HG03095 (cell line): ENCODE data around the gene GMDS.

Source experiments
- ATAC-seq: cut with Tn5 transposase; IDR thresholded peaks from one replicate; pipeline ENCODE4 v1.9.1; 2021; ENCODE audit warnings: moderate library complexity; ENCODE audit not compliant: unreplicated experiment

The GMDS gene

GRCh38 chr6:1842334-1842733 lies 403.1 kb downstream of the GMDS start:
- ATAC-seq: no peak

- ATAC-seq: no peak
Observed at GRCh38 chr6:1841136-1841535, 404.3 kb downstream of the GMDS start.

GRCh38 chr6:1840491-1841121 lies 404.8 kb downstream of the GMDS start:
- no peak for ATAC-seq

GRCh38 chr6:1839361-1839760 lies 406.0 kb downstream of the GMDS start:
- ATAC-seq: no peak

GRCh38 chr6:1838604-1839213 lies 406.7 kb downstream of the GMDS start:
- ATAC-seq: no peak

- ATAC-seq: no peak
Observed at GRCh38 chr6:1837826-1838225, 407.6 kb downstream of the GMDS start.

- ATAC-seq: no peak
Observed at GRCh38 chr6:1836690-1837089, 408.7 kb downstream of the GMDS start.

GRCh38 chr6:1834646-1835516 lies 410.5 kb downstream of the GMDS start:
- no peak for ATAC-seq

GRCh38 chr6:1834207-1834606 lies 411.2 kb downstream of the GMDS start:
- no peak for ATAC-seq

- ATAC-seq: no peak
Observed at GRCh38 chr6:1832844-1833787, 412.3 kb downstream of the GMDS start.

- no peak for ATAC-seq
Observed at GRCh38 chr6:1832358-1832757, 413.0 kb downstream of the GMDS start.

- no peak for ATAC-seq
Observed at GRCh38 chr6:1827984-1828793, 417.2 kb downstream of the GMDS start.

GRCh38 chr6:1825926-1826325 lies 419.5 kb downstream of the GMDS start:
- ATAC-seq: no peak

GRCh38 chr6:1825277-1825676 lies 420.1 kb downstream of the GMDS start:
- no peak for ATAC-seq

GRCh38 chr6:1821513-1822183 lies 423.8 kb downstream of the GMDS start:
- ATAC-seq: no peak

GRCh38 chr6:1821164-1821512 lies 424.3 kb downstream of the GMDS start:
- ATAC-seq: no peak

GRCh38 chr6:1820714-1821113 lies 424.7 kb downstream of the GMDS start:
- ATAC-seq: no peak

GRCh38 chr6:1820165-1820564 lies 425.2 kb downstream of the GMDS start:
- ATAC-seq: no peak

GRCh38 chr6:1819007-1819406 lies 426.4 kb downstream of the GMDS start:
- ATAC-seq: no peak
